ENCODE results near the gene SYK.

Gene SYK

DNA sequence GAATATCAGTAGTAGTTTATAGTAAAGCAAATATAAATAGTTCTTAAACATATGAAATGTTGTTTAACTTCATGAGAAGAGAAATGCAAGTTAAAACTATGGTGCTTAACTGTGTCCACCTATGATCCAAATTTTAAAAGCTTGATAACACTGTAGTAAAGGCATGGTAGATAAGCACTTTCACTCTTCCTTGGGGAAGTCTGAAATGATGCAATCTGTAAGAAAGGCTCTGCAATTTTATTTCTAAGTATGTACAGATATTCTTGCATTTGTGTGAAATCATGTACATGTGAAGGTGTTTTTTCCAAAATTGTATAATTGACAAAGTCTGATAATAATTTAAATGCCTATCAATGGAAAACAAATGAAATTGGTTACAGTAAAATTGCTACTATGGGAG, 66.9 kb downstream of the SYK start:
- DNase-seq (ENCODE audit: low read depth, low spot score), result no peak
- TF ChIP-seq, protein P1, sequence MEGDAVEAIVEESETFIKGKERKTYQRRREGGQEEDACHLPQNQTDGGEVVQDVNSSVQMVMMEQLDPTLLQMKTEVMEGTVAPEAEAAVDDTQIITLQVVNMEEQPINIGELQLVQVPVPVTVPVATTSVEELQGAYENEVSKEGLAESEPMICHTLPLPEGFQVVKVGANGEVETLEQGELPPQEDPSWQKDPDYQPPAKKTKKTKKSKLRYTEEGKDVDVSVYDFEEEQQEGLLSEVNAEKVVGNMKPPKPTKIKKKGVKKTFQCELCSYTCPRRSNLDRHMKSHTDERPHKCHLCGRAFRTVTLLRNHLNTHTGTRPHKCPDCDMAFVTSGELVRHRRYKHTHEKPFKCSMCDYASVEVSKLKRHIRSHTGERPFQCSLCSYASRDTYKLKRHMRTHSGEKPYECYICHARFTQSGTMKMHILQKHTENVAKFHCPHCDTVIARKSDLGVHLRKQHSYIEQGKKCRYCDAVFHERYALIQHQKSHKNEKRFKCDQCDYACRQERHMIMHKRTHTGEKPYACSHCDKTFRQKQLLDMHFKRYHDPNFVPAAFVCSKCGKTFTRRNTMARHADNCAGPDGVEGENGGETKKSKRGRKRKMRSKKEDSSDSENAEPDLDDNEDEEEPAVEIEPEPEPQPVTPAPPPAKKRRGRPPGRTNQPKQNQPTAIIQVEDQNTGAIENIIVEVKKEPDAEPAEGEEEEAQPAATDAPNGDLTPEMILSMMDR (IDR thresholded peaks at IDR 0.05; ENCODE audit: low read depth, low read length), result no peak
- in situ Hi-C loops (cut with HindIII; ENCODE audit: low sequenced_read_pairs), result no loop called here
- H3K4me3 ChIP-seq (ENCODE audit: low read depth, low read length), result no peak overlapping the region

DNA sequence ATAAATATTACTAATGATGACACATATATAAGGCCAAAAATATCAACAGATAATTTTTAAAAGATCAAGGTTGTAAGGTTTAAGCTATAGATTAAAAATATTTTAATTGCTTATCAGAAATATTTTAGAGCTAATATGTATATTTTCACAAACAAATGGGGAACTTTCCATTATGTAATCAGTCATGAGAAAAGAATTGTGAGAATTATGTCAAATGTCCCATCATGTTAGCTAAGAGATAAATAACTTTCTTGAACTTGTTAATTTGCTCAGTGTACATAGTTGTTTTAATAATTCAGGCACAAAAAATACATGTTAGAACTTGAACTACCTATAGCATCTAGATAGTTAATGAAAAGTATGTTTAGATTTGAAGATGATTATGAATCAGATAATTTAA, 67.7 kb downstream of the SYK start:
- TF ChIP-seq, protein P1 (IDR thresholded peaks at IDR 0.05; ENCODE audit: low read depth, low read length), result no peak
- in situ Hi-C loops (cut with HindIII; ENCODE audit: low sequenced_read_pairs), result no loop called here

DNA sequence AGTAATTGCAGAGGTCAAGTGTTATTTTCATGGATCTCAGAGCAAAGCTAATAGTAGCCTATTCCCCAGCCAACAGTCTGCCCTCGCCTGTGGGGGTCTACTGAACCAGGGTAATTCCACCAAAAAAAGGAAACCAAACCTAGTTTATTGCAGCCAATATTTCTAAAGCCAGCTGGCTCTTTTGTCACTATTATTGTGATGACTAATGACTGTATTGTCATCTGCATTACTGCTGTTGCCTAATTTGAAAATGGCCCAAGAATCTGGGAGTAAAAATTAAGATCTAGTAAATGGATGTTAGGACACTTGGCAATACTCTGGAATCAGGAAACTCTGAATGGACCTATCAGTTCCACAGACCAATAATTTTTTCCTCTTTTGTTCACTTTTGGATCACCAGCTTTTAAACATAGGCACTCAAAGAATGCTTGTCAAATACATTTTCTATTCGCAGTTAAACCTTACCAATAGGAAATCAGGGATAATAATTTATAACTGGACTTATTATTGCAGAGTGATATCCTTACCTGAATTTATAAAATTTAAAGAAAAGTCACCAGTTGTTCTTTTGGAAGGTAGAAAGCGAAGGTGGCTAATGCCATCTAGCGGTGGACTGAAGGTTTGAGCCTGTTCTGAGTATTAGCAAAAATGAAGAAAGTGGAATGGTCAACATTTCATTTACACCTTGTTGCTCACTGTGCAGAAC, 69.2 kb downstream of the SYK start:
- in situ Hi-C loops (cut with HindIII; ENCODE audit: low sequenced_read_pairs), result no loop called here
- no peak overlapping the region for H3K4me3 ChIP-seq (ENCODE audit: low read depth, low read length)
- peak; percentile 40 for DNase-seq (ENCODE audit: low read depth, low spot score)
- TF ChIP-seq, protein P1 (IDR thresholded peaks at IDR 0.05; ENCODE audit: low read depth, low read length), result peak; percentile 85

More for the DNA sequence above, 67.7 kb downstream of the SYK start:
- no peak for DNase-seq (ENCODE audit: low read depth, low spot score)
- H3K4me3 ChIP-seq (ENCODE audit: low read depth, low read length), result no peak overlapping the region

DNA sequence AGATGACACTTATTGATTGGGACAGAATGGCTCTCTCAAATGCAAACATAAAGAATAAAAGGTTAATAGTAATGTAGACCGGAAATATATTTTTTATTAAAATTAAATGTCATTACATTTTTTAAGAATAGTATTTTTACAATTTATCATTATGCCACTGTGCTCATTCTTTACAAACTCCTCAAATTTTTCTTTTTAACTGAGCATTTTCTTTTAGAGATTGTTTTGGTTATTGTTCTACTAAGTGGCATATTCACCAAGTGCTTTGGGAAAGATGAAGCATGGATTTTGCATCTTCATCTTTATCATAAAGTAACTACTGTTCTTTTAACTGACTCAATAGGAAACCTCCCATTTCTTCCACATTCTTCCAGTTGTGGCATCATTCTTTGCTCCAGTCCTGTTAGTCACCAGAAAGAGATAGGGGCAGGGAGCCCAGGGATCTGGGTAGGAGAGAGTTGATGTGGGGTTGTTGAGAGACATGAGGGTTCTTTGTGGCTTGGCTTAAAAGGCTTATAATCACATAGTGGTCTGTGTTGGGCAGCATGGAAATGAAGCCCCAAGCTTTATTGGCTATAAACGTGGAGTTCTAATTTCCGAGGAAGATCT, 69.8 kb downstream of the SYK start:
- TF ChIP-seq, protein P1 (IDR thresholded peaks at IDR 0.05; ENCODE audit: low read depth, low read length), result no peak
- no peak for DNase-seq (ENCODE audit: low read depth, low spot score)
- H3K4me3 ChIP-seq (ENCODE audit: low read depth, low read length), result no peak overlapping the region
- in situ Hi-C loops (cut with HindIII; ENCODE audit: low sequenced_read_pairs), result no loop called here

DNA sequence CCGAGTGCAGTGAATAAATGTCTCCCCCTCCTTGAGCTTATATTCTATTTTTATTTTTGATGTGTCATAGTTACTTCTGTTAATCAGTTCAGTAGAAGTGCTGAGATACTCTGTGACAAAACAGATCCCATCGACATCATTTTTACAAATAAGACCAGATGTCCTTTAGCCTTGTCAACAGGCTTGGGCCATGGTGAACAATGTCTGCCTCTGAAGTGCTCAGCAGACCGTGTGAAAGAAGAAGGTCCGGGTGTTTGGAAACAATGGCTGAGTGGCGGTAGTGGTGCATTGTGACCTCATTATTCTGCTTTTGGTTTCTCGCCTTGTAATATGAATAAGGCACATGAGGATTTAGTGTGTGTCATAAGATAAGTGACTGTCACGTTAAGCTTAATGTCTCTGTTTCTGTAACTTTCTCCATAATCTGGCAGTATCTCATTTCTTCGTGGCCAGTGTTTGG, 71.2 kb downstream of the SYK start:
- in situ Hi-C loops (cut with HindIII; ENCODE audit: low sequenced_read_pairs), result no loop called here
- DNase-seq (ENCODE audit: low read depth, low spot score), result no peak
- H3K4me3 ChIP-seq (ENCODE audit: low read depth, low read length), result no peak overlapping the region
- TF ChIP-seq, protein P1 (IDR thresholded peaks at IDR 0.05; ENCODE audit: low read depth, low read length), result no peak

DNA sequence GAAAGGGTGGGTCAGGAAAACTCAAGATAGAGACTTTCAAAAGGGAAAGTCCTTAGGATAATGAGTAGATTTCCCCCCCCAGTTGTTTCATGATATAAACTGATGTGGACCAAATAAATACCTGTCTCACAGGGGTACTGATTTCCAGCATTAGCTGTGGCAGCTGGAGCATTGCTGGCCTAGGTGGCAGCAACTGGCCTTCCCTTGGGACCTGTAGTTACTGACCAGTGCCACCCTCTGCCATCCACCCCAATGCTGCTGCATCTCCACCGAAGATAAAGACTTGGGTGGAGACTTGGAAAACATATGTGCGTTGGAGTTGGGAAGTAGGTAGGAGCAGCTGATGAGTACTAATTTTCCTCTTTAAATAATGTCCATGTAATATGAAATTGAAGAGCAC, 71.8 kb downstream of the SYK start:
- in situ Hi-C loops (cut with HindIII; ENCODE audit: low sequenced_read_pairs), result no loop called here
- DNase-seq (ENCODE audit: low read depth, low spot score), result no peak
- TF ChIP-seq, protein P1 (IDR thresholded peaks at IDR 0.05; ENCODE audit: low read depth, low read length), result no peak

More for the DNA sequence above, 71.8 kb downstream of the SYK start:
- H3K4me3 ChIP-seq (ENCODE audit: low read depth, low read length), result no peak overlapping the region
